CD4-positive, alpha-beta T cell treated with Interferon alpha-2 for 1 hour (primary cell): ENCODE results near the gene RIN3.

Source experiments
- DNase-seq, 2 donors: peaks; one replicate each; pipeline ENCODE4 v3.0.0-alpha.2; 2020 to 2022

The RIN3 gene

DNA sequence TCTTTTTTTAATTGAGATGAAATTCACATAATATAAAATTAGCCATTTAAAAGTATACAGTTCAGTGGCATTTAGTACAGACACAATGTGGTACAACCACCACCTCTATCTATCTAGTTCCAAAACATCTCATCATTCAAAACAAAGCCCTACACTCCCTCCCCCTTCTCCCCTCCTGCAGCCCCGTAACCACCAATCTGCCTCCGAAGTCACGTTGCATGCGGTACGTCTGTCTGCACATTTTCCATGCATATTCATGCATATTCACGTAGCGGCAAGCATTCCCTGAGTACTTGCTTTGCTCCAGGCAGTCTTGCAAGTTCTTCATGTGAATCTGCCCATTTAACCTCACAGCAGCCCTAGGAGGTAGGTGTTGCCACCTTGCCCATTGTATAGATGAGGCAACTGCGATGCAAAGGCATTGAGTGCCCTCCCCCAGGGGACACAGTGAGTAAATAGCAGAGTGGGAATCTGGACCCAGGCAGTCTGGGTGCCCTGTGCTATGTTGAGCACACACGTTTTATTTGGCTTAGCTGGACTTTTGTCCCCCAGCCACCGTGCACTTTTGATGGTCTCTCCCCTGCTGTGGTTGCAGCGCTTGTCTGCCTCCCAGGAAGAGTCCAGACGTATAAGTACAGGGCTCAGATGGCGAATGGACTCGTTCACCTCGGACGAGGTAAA lies 43.4 kb downstream of the RIN3 start:
- no peak for DNase-seq

DNA sequence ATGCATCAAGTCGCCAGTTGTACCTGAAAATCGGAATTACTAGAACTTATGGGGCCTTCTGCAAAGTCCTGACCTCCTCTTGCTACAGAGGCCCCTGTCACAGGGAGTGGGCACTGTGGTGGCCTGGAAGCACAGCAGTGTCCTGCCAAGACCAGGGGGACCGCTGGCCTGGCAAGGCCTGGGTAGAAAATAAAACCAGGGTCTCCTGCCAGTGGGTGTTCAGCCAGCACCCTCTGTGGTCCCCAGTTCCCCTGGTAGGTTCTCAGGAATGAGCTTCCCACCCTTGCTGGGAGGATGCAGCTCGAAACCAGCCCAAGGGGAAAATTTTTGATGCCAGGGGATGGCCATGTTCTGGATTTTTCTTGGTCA lies 43.9 kb downstream of the RIN3 start:
- no peak for DNase-seq

DNA sequence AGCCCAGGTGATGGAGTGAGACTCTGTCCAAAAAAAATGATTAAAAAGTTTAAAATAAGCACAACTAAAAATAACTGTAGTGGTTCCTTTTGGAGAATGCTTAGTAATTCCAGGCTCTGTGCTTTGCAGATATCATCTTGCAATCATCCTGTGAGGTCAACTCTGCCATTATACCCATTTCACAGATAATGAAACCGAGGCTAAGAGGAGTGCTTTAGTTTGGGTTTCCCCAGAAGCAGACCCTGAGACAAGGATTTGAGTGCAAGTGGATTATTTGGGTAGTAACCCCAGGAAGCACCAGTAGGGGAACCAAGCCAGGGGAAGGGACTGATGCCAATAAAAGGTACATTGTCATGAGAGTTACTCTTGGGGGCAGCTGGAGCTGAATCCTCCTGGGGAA lies 44.7 kb downstream of the RIN3 start:
- no peak for DNase-seq

DNA sequence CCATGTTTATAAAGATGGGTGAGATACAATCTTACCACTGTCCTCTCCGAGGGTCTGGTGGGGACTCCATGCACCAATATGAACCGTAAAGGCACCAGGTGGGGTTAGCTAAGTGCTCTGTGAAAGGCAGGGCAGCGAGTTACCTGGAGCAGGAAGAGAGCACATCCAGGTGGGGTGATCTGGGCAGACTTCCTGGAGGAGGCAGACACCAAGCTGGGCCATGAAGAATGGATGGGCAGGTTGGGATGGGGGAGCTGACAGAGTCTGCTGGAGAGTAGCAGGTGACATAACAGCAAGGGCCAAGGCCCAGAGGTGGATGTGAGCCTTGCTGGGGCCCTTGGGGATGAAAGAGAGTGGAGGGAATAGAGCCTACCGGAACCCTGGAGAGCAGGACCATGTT lies 45.9 kb downstream of the RIN3 start:
- no peak for DNase-seq

DNA sequence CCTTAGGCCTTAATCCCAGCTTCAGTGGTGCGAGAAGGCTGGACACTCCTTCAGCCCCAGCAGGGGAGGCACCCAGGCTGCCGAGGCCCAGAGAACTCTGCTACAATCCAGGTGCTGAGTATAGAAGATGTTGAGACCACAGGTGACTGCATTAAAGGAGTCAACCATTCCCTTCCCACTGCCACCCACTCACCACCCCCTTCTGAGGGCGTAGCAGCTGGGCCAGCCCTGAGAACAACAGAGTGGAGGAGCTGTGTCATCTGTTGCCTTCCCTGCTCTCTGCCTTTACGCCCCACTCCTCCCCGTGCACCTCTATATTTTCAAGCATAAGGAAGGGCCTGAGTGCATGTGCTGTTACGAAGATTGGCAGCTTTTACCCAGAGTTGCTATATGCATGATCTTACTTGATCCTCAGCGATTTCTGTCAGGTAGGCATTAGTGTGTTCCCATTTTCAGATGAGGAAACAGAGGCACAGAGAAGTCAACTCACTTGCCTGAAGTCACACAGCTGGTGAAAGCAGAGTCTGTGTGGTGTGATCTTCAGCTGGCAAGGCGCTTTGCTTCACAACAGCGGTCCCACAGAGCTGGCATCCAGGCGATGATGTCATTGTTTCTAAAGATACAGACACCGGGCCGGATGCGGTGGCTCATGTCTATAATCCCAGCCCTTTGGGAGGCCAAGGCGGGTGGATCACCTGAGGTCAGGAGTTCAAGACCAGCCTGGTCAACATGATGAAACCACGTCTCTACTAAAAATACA lies 46.7 kb downstream of the RIN3 start:
- DNase-seq: peak; percentile 34 to 48

DNA sequence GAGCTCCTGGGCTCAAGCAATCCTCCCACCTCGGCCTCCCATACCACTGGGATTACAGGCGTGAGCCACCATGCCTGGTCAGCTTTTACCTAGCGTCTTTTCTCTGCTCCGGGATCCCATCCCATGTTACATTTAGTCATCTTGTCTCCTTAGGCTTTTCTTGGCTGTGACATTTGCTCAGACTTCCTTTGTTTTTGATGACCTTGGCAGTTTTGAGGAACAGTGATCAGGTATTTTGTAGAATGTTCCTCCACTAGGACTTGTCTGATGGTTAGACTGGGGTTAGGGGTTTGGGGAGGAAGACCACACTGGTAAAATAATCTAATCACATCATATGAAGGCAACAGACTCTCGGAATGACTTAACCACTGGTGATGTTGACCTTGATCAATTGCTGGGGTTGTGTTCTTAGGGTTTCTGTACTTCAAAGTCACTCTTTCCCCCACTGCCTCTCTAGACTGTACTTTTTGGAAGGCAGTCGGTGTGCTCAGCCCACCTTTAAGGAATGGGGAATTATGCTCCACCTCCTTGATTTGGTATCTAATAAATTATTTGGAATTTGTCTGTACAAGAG lies 48.4 kb downstream of the RIN3 start:
- no peak for DNase-seq

DNA sequence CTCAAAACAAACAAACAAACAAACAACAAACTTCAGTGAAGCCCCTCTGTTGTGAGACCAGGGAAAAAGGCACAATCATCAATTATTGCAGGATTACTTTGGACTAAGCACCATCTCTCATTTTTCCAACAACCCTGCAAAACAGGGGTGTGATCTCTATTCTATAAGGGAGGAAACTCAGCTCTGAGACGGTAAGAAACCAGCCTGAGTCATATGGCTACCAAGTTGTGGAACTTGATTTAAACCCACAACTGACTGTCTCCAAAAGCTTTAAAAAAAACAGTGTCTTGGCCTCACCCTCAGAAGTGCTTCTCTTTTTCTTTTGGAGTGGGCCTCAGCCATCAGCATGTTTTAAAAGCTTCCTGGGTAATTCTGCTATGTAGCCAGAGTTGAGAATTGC lies 49.8 kb downstream of the RIN3 start:
- no peak for DNase-seq

DNA sequence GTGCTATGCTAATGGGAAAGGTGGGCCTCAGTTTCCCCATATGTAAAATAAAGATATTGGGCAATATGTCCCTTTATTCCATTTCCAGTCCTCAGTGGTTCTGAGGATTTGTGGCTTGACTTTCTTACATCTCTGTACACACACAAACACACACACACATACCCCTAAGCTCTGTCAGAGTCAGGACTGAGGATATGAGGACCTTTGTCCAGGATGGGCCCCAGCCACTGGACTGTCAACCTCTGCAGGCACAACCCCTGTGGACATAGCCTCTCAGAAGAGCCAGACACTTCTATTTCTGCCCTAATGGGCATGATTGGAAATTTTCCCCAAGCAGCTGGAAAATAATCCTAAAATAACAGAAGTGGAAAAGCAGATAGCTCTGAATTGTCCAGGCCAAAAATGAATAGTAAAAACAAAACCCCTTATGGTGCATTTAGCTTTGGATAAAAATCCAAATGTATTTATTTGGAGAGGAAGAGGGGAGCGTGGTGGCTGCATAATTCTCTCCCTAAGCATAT lies 50.2 kb downstream of the RIN3 start:
- DNase-seq: no peak

DNA sequence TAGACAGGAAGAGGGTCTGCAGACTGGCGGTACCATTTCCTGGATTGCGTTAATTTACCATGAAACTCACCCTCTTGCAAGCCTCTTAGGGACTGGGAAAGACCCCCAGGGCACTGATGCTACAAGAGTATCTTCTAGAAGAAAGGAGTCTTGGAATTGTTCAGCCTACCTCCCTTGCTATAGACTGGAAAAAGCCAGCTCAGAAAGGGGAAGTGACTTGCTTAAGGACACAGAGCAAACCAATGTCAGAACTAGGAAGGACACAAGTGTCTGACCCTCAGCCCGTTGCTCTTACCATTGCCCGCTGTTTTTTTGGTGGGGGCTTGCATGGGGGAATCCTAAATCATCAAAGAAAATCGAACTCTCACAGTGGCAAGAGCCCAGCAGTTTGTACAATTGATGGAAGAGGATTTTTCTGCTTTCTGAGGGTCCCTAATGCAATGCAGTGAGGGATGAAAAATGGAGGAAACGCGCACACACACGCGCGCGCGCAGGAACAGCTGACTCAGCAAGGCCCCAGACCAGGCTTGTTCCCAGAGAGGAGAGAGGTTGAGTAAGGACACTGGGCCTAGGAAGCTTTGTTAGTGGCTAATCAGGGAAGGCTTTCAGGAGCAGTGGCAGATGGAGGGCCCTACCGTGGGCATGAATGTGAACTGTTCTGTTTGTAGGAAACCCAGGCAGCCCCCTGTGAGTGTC lies 50.9 kb downstream of the RIN3 start:
- DNase-seq: no peak

DNA sequence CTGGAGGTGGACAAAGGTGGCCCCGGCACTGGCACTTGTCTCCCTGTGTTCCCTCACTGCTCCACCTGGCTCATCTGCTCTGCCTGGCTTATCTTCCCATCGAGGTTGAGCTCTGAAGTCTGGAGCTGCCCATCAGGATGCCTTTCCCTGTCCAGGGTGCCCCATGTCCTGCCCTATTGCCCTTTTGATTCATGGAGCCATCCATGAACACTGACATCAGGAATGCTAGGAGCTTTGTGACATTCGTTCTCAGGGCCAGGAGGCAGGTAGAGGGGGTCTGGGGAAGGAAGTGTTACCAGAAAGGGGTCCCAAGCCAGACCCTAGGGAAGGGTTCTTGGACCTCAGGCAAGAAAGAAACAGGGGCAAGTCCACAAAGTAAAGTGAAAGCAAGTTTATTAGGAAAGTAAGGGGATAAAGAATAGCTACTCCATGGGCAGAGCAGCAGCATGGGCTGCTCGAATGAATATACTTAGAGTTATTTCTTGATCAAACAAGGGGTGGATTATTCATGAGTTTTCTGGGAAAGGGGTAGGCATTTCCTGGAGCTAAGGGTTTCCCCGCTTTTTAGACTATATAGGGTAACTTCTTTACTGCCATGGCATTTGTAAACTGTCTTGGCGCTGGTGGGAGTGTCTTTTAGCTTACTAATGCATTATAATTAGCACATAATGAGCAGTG lies 51.6 kb downstream of the RIN3 start:
- DNase-seq: no peak

DNA sequence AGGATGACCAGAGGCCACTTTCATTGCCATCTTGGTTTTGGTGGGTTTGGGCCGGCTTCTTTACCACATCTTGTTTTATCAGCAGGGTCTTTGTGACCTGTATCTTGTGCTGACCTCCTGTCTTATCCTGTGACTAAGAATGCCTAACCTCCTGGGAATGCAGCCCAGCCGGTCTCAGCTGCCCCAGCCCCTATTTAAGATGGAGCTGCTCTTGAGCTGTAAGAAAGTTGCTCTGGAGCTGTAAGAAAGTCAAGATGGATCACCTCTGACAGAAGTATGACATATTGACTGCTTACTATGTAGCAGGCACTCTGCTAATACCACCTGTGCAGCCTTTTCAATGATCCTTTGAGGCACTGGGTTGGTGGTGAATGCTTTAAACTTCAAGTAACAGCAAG lies 52.1 kb downstream of the RIN3 start:
- DNase-seq: no peak

DNA sequence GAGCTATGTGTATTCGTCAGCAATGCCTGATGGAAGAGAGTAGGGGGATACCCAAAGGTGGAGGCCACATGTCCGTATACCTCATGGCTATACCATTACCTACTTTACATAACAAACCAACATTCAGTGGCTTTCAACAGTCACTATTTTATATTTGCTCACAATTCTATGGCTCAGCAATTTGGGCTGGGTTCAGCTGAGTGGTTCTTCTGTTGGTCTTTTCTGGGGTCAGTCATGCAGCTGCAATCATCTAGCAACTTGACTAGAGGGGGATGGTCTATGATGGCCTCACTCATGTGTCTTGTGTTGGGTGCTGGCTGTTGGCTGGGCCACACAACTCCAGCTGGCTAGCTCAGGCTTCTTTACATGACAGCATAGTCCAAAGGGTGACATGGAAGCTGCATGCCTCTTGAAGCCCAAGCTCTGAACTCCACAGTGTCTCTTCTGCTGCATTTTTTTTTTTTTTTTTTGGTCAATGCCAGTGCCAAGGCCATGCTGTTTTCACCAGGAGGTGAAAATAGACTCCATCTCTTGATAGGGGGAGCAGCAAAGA lies 53.7 kb downstream of the RIN3 start:
- DNase-seq: no peak

DNA sequence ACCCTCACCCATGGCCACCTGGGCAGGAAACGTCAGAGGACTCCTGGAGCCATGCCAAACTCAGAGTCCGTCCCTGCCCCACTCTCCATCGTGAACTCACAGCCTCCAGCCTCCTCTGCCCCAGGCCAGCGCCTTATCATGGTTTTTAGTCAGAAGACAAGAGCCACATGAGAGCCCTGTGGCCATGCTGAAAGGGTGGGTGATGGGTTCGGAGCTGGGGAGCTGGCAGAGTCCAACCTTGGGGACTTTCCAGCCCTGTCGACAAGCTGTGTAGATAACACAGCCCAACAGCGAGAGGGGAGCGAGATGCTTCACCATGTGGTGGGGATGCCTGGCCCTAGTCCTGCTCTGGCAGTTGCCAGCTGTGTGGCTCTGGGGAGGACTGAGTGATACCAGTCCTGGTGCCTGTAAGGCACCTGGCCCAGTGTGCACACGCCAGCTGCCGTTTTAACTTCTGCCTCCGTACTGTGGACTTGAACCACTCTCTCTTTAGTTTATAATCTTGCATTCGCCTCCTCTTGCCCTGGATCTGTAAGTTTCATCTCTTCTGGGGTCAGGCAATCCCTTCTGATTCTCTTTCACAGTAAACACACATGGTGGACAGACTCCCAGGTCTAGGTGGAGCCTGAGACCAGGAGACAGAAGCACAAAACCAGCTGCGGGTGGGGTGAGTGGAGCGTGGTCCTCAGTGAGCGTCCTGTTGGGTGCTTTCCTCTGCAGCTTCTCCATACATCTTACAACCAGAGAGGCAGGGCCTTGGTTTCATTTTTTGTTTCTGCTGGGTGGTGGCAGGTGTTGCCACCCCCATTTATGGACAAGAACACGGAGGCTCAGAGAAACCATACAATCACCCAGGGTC lies 55.3 kb downstream of the RIN3 start:
- peak; percentile 54 to 67 for DNase-seq

DNA sequence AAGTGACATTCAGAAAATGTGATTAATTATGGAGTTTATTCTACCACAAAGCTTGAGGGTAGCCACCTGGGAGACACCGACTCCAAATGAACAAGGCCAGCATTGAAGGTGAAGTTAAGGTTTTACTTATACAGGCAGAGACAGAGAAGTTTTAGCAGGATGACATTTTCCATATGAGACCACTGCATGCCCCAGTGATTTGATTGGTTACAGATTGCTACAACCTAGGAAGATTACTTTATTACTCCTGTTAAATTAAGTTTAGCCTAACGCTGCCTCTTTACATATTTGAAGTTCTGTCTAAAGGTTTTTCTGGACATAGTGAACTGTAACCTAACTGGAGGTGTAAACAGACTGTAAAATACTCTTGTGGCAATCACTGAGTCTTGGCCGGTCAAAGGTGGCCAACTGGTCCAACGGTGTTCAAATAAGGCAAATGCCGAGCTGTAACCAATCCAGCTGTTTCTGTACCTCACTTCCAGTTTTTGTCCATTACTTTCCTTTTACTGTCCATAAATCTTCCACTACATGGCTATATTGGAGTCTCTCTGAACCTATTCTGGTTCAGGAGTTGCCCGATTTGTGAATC lies 57.2 kb downstream of the RIN3 start:
- no peak for DNase-seq

DNA sequence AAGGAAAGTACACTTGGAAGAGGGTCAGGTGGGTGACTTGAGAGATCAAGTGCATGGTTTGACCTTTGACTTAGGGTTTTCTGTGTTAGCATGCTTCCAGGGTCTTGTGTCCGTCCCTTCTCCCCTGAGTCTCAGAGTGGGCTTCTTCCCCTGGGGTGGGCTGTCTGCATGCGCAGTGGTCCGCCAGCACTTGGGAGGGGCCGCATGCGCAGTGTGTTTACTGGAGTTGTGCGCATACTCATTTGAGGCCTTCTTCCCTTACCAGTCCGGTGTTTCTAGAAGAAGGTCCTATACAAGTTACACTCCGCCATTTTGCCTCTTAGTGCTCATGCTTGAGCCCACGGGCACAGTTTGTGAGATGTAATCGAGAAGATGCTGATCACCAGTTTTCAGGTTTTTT lies 58.5 kb downstream of the RIN3 start:
- no peak for DNase-seq

DNA sequence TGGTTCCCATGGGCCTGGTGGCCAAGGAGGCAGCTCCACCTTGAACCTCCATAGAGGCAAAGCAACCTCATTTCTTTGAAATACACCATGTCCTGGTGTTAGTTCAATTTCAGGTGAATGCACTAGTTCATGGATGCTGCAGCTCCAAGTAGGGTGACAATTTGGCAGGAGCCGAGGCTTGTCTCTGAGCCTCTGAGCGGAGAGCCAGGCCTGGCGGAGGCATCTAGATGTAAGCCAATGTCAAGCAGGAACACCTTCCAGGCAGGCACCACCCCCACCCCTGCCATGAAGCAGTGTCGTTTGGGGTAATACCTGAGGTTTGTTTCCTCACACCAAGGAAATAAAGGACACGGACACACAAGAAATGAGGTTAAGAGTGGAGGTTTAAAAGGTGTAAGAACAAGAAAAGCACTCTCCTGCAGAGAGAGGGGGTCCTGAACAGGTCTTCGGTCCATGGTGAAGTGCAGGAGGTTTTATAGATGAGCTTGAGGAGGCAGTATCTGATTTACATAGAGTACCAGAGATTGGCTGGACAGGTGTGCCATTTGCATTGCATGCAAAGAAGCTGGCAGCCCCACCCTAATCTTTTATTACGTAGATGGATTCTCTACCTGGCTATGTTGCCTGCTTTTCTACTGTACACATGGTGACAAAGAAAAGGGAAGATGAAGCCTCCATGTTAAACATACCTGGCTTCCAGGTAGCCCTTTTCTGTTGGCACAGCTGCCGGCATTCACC lies 60.3 kb downstream of the RIN3 start:
- no peak for DNase-seq

DNA sequence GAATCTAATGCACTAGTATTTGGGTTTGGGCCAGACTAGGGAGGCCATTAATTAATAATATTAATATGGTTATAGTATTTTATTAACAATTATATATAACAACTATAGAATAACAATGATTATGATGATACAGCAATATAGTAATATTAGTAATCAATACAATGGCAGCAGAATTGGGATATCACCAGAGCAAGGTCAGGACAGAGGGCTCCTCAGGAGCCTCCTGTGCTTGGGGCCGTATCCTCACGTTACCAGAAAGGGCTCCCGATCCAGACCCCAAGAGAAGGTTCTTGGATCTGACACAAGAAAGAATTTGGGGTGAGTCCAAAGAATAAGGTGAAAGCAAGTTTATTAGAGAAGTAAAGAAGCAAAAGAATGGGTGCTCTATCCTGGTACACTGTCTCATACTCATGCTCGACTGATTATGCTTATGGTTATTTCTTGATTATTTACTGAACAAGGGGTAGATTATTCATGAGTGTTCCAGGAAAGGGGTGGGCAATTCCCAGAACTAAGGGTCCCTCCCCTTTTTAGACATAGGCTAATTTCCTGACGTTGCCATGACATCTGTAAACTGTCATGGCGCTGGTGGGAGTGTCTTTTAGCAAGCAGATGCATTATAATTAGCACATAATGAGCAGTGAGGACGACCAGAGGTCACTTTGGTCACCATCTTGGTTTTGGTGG lies 61.6 kb downstream of the RIN3 start:
- peak in 1 of 2 donors; percentile 27 for DNase-seq

DNA sequence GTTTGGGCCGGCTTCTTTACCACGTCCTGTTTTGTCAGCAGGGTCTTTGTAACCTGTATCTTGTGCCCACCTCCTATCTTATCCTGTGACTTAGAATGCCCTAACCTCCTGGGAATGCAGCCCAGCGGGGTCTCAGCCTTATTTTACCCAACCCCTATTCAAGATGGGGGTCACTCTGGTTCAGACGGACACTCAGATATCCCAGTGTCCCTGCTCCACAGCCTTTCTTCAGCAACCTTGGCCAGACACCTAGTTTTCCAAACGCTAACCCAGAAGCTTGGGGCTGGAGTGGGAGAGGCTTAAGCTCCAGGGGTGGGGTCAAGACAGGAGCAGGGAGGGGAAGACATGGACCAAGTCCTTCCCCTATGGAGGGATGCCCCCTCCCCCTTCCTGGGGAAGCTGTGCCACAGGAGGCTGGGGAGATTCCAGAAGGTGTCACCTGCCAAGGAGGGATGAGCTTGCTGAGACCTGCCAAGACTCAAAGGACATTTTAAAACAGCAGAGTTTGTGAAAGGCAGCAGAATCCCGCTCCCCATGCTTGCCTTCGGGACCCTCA lies 62.2 kb downstream of the RIN3 start:
- DNase-seq: no peak

DNA sequence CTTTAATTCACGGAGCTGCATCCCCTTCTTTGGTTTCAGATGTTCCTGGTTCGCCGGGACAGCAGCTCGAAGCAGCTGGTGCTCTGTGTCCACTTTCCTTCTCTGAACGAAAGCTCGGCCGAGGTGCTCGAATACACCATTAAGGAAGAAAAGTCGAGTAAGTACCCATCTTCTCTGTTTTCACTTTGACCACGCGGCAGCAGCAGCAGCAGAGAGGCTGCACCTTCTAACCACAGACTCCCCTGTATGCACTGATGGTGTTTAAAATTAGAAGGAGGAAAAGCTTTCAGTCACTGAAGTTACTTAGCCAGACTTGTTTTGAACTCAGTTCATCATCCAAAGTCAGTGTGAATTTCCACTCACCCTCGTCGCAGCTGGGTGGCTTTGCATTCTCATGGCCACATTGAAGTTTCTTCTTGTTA lies 63.8 kb downstream of the RIN3 start:
- DNase-seq: peak in 1 of 2 donors; percentile 50

DNA sequence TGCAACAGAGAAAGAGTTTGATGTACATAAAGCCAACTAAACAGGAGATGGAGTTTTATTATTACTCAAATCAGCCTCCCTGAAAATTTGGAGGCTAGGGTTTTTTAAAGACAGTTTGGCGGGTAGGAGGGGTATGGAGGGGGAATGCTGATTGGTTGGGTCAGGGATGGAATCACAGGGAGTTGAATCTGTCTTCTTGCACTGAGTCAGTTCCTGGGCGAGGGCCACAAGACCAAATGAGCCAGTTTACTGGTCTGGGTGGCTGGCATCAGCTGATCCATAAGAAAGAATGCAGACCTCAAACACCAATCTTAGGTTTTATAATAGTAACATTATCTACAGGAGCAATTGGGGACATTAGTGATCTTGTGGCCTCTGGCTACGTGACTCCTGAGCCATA lies 64.9 kb downstream of the RIN3 start:
- no peak for DNase-seq
